HG02885 (cell line): Measurements from ENCODE around the gene AP5B1.

ENCODE experiments used
- ATAC-seq: cut with Tn5 transposase; IDR thresholded peaks from one replicate; pipeline ENCODE4 v1.9.1; 2021; ENCODE audit warnings: mild to moderate bottlenecking; ENCODE audit not compliant: unreplicated experiment, poor library complexity

Gene AP5B1, protein sequence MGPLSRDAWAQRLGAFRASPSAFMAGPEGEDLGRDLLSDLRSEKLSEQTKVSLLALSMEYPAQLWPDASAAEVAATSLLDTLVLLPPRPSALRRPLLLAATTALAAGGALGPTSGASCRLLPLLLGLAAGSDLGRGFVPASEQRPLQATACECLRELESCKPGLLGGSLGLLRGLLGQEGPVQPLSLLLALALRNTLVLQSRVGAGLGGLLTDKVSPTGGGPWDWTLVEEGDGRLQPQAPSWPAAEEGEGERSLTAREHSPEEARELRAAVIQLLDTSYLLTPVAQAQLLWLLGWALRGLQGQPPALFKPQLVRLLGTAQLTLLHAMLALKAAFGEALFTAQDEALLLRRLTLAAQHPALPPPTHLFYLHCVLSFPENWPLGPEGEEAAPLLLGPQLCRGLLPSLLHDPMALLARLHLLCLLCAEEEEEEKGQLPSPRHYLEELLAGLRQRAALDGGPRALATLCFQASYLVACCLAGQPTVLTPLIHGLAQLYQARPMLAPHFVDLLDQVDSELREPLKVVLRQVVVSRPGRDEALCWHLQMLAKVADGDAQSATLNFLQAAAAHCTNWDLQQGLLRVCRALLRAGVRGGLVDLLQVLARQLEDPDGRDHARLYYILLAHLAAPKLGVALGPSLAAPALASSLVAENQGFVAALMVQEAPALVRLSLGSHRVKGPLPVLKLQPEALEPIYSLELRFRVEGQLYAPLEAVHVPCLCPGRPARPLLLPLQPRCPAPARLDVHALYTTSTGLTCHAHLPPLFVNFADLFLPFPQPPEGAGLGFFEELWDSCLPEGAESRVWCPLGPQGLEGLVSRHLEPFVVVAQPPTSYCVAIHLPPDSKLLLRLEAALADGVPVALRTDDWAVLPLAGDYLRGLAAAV

DNA sequence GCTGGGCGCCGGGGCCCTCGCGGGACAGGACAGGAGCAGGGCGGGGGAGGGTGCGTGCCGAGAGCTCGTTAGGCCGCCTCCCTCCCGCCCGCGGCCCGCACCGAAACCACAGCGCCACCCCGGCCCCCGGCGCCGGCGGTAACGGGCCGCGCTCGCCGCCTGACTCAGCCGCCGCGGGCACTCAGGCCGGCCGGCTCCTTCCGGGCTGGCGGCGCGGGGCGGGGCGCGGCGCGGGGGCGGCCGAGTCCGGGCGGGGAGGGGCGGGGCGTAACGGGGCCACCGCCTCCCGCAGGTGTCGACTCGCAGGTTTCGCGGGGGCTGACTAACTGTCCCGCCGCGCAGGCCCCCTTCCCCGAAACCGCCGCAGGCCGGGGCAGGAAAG is at the start of gene AP5B1:
TSS of gene AP5B1 (minus strand) at position 207 of the 382 bp plus-strand sequence. CDS start 385 bp downstream, outside the sequence.
- ATAC-seq, result peak; percentile 66

DNA sequence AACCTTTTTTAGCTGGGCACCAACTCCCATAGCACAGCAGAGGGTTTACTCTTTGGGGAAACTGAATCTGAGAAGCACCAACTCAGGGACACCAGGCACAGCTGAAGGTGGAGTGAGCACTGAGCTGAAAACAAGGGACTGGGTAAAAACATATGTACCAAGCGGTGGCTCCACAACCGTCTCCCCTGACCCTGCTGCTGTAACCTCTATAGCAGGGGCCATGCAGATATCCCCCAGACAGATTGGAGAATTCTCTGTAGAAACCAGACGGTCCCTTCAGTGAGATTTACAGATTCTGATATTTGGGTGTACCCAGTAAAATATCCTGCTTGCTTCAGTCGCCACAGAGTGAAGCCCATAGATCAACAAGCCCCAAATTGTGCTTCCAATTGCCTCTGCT is 48.7 kb upstream of the AP5B1 start:
- ATAC-seq, result no peak

DNA sequence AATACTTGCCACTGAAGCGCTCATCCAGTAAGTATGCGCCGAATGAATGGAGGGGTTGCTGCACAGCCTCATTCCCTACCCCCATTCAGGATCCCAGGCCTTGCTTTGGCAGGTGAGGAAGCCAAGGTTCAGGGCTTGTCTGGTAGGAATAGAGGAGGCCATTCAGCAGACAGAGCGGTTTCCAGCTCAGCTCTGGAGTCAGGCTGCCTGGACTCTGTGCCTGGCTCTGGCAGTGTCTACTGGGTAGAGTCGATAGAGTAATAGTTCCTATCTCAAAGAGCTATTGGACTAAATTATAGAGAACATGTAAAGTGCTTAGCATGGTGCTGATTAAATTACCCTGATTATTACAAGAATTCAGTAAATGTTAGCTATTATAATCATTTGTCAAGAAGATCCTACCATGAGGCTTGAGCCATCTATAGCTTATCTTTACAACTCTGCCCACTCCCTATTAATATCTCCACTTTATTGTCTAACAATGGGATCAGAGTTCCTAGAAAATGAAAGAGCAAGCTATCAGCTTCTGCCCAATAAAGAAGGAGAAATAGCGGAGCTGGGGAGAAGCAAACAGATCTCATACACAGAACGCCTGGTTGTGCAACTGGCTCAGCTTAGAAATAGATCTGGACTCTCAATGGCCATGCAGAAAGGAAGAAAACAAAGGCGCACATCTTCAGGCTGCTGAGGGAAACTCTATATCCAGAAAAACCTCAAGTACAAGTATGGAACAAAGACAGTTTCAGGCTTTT is 46.4 kb upstream of the AP5B1 start:
- ATAC-seq, result no peak

DNA sequence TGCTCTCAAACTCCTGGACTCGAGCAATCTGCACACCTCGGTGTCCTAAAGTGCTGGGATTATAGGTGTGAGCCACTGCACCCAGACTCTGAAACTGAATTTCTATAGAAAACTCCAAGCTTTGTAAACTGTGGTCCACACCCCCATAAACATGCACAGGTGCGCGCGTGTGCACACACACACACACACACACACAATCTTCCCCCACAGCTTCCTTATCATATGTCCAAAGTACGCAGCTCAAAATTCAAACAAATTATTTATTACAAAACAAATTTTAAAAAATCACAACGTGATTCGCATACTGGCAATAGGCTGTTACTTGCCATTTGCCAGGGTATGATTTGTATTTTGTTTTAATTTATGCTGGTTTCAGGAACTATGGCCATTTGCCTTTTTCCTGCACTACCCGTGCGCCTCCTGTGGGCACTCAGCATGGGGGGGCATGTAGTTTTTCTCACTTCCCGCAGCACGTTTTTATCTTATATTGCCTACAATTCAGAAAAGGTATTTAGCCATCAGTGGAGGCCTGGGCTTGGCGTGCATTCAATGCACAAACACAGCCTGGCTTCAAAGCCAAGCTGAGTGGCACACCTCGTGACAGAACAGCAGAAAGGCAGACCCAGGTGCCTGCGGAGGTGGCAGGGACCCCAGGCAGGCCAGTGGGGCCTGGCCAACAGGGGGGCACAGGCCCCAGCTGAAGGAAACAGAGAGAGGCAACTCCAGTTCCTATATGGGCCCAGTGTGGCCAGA is 42.2 kb upstream of the AP5B1 start:
- no peak for ATAC-seq

DNA sequence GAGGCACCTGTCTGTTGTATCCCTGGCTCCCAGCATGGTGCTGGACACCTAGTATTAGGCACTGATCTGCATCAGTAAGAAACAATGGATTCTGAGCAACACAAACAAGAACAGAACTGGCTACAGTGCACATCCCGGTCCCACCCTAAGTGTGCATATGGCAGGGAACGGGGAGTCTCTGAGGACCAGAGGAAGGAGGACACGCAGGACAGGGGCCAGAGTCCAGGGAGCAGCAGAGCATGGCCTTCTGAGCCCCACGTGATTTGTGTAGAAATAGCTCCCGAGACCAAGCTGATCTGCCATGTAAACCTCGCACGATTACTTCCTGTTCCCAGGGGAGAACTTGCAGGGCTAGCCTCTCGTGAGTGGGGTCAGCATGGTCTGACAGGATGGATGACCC is 40.3 kb upstream of the AP5B1 start:
- ATAC-seq, result no peak

DNA sequence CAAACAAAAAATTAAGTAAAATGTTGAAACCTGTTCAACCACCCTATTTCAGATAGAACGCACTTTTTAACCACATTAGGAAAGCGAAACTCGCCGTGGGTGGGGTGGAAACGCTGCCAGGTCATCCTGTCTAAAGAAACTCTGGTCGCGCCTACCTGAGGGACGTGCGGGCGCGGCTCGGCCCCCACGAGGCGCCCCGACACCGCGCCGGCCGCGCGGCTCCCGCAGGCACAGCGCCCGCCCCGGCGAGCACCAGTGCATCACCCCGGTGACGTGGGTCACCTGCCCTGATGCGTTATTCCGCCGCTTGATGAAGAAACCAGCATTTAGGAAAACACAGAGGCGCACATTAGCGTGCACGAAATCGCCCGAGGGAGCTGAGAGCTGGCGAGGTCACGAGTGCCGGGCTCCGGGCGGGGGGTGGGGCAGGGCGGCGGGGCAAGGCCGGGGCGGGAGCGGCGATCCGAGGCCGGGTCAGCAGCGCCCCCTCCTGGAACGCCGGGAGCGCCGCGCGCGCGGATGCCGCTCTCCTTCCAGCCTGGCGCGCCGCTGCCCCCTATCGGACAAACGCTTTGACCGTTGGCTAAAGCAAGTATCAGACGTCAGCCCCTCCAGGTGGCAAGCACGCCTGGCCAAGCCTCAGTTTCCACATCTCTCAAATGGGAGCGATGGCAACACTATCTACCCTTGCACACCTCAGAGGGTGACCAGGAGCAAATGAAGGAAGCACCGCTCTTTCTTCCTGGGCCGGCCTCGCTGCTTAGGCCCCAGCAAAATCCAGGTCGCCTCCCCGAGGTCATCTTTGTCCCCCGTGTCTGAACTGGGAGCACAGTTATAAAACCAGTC is 37.3 kb upstream of the AP5B1 start:
- ATAC-seq, result peak; percentile 87

DNA sequence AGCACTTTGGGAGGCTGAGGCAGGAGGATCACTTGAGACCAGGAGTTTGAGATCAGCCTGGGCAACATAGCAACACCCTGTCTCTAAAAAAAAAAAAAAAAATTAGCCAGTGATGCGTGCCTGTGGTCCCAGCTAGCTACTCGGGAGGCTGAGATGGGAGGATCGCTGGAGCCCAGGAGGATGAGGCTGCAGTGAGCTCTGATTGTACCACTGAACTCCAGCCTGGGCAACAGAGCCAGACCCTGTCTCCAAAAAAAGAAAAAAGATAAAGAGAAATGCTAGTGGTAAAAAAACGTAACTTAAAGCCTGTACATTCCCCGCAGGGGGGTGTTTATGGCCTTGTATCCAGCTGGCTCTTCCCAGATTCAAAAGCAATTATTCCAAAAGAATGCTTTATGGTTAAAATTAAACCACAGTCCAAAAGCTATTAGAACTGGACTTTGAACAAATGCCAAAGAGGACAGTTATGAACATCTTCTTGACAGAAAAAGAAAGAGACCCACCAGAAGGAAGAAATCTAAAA is 36.6 kb upstream of the AP5B1 start:
- ATAC-seq, result no peak

DNA sequence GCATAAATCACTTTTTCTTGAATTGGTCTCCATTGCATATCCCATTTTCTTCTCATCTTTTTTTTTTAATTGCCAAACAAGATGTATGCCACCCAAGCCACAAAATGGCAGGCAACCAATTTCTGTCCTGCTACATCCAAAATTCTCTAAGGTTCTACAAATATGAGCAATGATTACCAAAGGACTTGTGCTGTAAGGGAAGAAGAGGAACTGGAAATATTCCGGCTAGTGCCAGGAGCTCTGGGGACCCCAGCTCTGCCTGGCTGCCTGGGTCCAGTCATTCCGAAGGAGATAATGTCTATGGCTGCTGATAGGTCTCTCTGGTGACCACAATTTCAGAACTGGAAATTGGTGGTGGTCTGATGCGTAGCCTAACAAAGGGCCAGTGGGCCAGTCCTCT is 35.9 kb upstream of the AP5B1 start:
- no peak for ATAC-seq

DNA sequence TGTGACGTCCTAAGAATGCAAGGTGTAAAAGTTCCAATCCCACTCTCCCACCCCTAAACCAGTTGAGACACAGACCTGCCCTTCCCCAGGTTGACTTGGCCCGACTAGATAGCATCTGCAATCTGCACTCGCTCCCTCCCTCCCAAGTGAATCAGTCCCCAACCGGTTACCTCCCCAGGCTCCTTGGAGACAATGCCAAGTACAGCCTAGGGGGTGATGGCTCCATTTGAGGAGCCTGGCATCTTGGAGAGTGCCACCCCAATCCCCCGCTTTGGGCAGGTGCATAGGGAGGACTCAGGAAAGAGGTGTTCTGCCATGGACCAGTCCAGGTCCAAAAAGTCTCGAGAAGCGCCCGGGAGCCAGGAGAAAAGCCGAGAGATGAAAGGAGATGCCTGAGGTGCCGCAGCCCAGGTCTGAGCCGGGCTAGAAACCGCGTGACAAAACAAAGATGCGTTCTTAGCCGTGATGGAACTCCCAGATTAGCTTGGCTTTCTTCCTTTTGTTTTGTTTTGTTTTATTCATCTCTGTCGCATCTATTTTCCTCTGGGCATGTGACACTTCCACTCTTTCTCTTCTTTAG is 34.3 kb upstream of the AP5B1 start:
- no peak for ATAC-seq

DNA sequence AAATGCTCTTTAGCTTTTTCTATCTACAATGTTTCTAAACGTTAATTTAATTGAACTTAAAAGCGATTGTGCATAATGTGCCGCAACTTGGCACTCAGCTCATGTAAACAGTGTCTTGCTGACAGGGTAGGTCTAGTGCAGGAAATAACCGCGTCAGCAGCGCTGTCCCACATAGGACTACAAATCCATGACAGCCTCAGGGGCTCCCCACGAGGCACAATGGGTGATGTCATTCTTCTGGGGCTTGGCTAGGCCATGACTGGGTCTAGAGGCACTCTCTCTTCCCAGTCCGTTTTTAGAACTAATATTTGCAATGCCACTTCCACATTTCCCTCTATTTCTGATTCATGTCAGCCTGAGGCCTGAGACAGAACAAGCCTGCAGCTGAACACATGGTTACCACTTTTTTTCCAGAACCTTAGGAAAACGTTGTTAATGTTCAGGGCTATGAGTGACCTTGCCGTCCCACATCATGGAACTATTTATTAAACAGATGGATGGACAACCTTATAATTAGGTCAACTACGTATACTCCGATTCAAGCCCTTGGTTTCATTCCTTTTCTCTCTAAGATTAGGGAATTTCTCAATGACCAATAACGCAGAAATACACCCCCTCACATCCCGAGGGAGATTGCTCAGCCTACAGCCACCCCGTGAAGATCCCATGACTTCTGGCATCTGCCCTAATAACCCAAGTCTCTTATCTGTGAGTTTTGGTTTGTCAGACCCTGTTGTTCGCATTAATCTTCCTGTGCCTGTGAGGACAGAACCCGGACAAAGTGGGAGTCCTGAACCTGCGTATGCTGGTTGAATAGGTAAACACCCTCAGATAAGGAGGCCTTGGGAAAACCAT is 33.6 kb upstream of the AP5B1 start:
- no peak for ATAC-seq

DNA sequence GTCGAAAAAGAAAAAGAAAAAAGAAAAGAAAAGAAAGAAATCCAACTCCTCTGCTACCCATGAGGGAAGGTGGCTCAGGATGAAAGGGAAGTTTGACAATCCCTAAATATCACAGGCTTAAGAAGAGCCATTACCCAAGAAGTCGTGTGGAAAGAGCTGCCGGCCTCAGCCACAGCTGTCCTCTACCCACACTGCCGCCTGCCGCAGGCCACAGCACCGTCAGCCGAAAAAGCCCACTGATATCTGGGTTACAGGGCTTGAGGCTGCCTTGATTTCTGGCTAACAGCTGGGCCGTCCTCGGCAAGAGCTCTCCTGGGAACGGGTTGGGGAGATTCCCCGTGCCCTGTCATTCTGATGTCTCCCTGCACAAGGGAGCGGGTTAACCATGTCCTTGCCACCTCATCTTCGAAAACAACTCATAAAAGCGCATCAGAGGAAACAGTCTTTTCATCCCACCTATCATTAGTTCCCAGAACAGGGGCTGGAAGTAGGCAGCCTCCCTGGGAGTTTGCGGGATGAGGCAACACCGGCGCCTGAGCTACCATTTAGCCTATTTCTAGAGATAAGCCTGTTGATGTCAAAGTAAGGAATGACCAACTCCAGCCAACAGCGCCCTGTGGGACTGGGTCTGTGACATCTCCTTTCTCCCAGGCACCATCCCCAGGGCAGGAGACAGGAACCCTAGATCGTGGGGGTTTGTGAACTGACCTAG is 31.1 kb upstream of the AP5B1 start:
- ATAC-seq, result no peak

DNA sequence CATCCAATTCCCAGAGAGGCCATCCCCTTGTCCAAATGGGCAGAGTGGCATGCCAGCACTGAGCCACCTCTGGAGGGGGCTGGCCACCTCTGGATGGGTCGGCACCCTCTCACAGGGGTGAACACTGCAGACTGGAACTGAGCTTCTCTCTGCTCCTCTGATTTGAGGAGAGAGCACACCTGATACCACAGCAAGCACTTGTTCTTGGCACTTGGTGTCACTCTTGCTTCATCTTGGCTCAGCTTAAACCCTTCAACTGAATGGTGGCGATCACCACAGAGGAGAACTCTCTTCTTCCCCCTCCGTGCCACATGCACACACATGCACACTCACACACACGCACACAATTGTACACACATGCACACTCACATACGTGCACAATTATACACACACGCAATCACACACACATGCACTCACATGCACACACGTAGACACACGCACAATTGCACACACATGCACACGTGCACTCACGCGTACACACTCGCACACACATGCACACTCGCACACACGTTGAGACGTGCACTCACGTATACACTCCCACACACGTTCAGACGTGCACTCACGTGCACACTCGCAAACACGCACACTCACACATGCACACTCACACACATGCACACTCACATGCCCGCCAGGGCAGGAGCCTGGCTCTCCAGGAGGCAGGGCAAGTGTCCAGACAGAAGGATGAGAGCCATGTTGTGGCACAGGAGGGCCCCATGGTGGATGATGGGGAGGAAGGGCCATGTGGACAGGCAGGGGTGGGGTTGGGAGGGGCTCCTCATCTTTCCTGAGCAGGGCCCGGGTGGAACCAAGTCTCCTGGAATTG is 29.5 kb upstream of the AP5B1 start:
- no peak for ATAC-seq

DNA sequence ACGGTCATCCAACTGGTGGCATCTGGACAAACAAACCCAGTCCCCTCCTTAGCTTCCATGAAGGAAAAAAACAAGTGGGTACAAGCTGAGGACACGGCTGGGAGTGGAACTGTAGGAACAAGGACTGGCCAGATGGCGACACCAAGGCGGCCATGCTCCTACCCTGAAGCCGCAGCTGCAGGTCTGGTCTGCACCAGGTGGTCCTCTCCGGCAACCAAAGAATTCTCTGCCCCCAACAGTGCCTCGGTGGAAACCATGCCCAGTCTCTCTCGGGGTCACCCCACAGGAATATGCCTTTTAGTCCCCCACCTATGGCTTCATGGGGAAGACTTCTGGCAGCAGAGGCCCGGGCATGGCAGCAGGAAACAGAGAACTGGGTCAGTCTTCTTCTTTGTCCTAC is 28.7 kb upstream of the AP5B1 start:
- no peak for ATAC-seq

DNA sequence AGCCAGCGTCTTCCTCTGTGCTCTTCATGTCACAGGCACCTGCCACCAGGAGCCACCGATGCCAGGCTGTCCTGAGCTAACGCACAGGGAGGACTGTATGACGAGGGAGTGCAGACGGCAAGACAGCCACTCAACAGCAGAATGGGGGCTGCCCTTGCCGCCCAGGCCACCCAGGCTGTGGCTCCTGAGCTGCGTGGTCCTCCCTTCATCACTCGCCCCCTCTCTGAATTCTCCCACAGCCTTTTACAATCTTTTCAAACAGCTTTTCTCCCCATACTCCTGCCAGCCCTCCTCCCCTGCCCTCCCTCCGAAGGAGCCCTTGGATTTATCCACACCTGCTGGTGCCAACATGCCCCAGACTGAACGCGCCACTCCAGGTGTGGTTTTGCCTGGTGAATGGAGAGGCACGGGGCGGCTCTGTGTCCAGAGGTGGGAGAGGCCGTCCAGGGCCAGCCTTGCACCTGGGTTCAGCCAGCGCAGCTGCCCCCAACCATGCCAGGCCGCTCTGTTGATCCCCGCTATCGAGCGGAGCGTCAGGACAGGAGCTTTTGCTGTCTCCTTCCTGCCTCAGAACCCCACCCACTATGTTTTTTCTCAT is 28.1 kb upstream of the AP5B1 start:
- ATAC-seq, result no peak

DNA sequence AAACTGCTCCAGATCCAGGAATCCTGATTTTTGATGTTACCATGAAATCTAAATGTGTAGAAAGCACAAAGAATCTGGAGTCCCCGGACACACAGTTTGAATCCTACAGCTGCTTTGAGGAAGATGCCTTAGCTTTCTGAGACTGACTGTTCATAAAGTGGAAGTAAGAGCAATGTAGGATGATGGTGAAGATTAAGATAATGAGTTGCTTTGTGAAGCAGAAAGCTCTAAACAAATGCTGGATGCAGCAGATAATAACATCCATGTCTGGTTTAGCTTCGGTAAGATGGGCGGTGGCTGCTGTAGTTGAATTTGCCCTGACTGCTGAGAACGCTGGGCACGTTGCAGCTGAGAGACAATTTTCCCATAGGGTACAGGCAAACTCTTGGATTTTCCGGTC is 26.2 kb upstream of the AP5B1 start:
- no peak for ATAC-seq
